Suprapubic skin (tissue), 4 donors: ENCODE data around the gene ZSCAN10. TPM values are rescaled to one million over a fixed set of nuclear protein-coding genes. Genes with fewer than 3 reads are reported as not detected.
"Not testable (repeated sequence)": the region's sequence is repeated elsewhere in the genome, so short reads cannot be mapped to it uniquely, and the experiment has no call there.

Source experiments
- DNase-seq, 2 donors: peaks; one replicate each; pipeline ENCODE4 v3.0.0-alpha.2; 2019; ENCODE audit warnings: low spot score in 2 of 2
- H3K27ac ChIP-seq: fragments of 200-600 bp; sonication (generic); one replicate; pipeline ENCODE4 v1.5.1; 2019
- H3K27me3 ChIP-seq: fragments of 200-600 bp; sonication (generic); one replicate; pipeline ENCODE4 v1.5.1; 2019
- H3K36me3 ChIP-seq: fragments of 200-600 bp; sonication (generic); one replicate; pipeline ENCODE4 v1.5.1; 2019
- H3K4me1 ChIP-seq: fragments of 200-600 bp; sonication (generic); one replicate; pipeline ENCODE4 v1.5.1; 2019
- H3K4me3 ChIP-seq: fragments of 200-600 bp; sonication (generic); one replicate; pipeline ENCODE4 v1.5.1; 2019; ENCODE audit warnings: mild to moderate bottlenecking
- H3K9me3 ChIP-seq: fragments of 200-600 bp; sonication (generic); one replicate; pipeline ENCODE4 v1.5.1; 2019
- EP300 ChIP-seq: sonication (generic); formaldehyde crosslinking; IDR thresholded peaks from one replicate; pipeline ENCODE4 v1.6.1; 2017; ENCODE audit warnings: antibody characterized with exemption
- POLR2A ChIP-seq, 2 donors: fragments of 450-650 bp; IDR thresholded peaks; one replicate each; pipeline ENCODE4 v1.6.1; 2017; ENCODE audit warnings: antibody characterized with exemption in 2 of 2, mild to moderate bottlenecking in 2 of 2, moderate library complexity in 2 of 2
- POLR2AphosphoS5 ChIP-seq, 3 donors: sonication (generic); formaldehyde crosslinking; IDR thresholded peaks; one replicate each; pipeline ENCODE4 v1.6.1; 2017; ENCODE audit warnings: antibody characterized with exemption in 3 of 3
- WGBS: methylation state at CpG from one replicate; pipeline ENCODE4 v1.1.5; 2018; 5-methylcytosine and 5-hydroxymethylcytosine counted together
- total RNA-seq, 4 donors: library from RNA; depleted of rRNA; stranded (reverse); fragments of >200 nt; gene quantifications; one replicate each; pipeline ENCODE4 v1.1.0, GENCODE V29; 2016
- TF ChIP-seq, protein P1 (sequence below), 2 donors: fragments of 200-600 bp in 1 of 2; fragments of 450-650 bp in 1 of 2; sonication (generic) in 1 of 2; IDR thresholded peaks; one replicate each; pipeline ENCODE4 v1.5.1; 2016 to 2019; ENCODE audit warnings: antibody characterized with exemption in 2 of 2, mild to moderate bottlenecking in 1 of 2, moderate library complexity in 1 of 2

Gene ZSCAN10
- total RNA-seq, 4 donors from 2014 or later, result not detected

DNA sequence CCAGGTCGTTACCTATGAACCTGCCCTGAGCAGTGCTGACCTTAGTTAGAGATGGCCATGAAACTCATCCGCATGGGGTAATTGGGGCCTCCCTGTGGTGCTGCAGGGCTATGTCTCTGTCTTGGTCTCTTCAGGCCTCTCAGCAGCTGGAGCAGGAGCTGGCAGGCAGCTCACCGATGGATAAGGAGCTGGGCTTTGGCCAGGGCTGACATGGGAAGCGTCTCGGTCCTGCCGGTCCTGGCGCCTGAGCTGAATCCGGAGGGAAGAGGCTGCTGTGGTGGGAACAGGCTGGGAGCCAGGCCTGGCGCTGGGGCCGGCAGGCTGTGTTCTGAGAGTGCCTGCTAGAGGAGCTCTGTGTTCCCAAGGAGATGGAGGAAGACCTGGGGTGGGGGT, 23.6 kb downstream of the ZSCAN10 start:
- Histone ChIP-seq H3K27me3 (no peaks in the 10 kb centered on the region), H3K9me3 (no peaks in the 10 kb centered on the region), H3K4me1 (peaks cover 4% of the 10 kb centered on the region), H3K36me3 (no peaks in the 10 kb centered on the region), H3K27ac (no peak overlapping the region), H3K4me3 (no peak overlapping the region)
- TF ChIP-seq EP300 (no peak), POLR2A (IDR thresholded peaks at IDR 0.05) (no peak), POLR2AphosphoS5 (IDR thresholded peaks at IDR 0.05) (no peak)
- TF ChIP-seq, protein P1, sequence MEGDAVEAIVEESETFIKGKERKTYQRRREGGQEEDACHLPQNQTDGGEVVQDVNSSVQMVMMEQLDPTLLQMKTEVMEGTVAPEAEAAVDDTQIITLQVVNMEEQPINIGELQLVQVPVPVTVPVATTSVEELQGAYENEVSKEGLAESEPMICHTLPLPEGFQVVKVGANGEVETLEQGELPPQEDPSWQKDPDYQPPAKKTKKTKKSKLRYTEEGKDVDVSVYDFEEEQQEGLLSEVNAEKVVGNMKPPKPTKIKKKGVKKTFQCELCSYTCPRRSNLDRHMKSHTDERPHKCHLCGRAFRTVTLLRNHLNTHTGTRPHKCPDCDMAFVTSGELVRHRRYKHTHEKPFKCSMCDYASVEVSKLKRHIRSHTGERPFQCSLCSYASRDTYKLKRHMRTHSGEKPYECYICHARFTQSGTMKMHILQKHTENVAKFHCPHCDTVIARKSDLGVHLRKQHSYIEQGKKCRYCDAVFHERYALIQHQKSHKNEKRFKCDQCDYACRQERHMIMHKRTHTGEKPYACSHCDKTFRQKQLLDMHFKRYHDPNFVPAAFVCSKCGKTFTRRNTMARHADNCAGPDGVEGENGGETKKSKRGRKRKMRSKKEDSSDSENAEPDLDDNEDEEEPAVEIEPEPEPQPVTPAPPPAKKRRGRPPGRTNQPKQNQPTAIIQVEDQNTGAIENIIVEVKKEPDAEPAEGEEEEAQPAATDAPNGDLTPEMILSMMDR (IDR thresholded peaks at IDR 0.05), result no peak
- WGBS, result 39% methylated on average over 10 of the region's 10 CpGs
- DNase-seq, result no peak

GRCh38 chr16:3074860-3075522, 24.1 kb downstream of the ZSCAN10 start:
- no peak for DNase-seq
- H3K4me1 ChIP-seq, result peaks cover 4% of the 10 kb centered on the region
- no peak overlapping the region for H3K4me3 ChIP-seq
- WGBS, result 68% methylated on average over 9 of the region's 9 CpGs
- TF ChIP-seq EP300, result no peak
- no peak for TF ChIP-seq POLR2AphosphoS5 (IDR thresholded peaks at IDR 0.05)
- TF ChIP-seq, protein P1 (IDR thresholded peaks at IDR 0.05), result no peak
- TF ChIP-seq POLR2A (IDR thresholded peaks at IDR 0.05), result no peak
- no peaks in the 10 kb centered on the region for H3K27me3 ChIP-seq
- no peaks in the 10 kb centered on the region for H3K36me3 ChIP-seq
- no peaks in the 10 kb centered on the region for H3K9me3 ChIP-seq
- H3K27ac ChIP-seq, result no peak overlapping the region

GRCh38 chr16:3073448-3073847, 25.6 kb downstream of the ZSCAN10 start:
- Histone ChIP-seq H3K4me1 (peaks cover 4% of the 10 kb centered on the region), H3K9me3 (no peaks in the 10 kb centered on the region), H3K4me3 (no peak overlapping the region), H3K36me3 (no peaks in the 10 kb centered on the region), H3K27ac (no peak overlapping the region), H3K27me3 (no peaks in the 10 kb centered on the region)
- no peak for DNase-seq
- TF ChIP-seq EP300, result no peak
- TF ChIP-seq, protein P1 (IDR thresholded peaks at IDR 0.05), result no peak
- no peak for TF ChIP-seq POLR2A (IDR thresholded peaks at IDR 0.05)
- no peak for TF ChIP-seq POLR2AphosphoS5 (IDR thresholded peaks at IDR 0.05)
- 94% methylated on average over 7 of the region's 7 CpGs for WGBS

DNA sequence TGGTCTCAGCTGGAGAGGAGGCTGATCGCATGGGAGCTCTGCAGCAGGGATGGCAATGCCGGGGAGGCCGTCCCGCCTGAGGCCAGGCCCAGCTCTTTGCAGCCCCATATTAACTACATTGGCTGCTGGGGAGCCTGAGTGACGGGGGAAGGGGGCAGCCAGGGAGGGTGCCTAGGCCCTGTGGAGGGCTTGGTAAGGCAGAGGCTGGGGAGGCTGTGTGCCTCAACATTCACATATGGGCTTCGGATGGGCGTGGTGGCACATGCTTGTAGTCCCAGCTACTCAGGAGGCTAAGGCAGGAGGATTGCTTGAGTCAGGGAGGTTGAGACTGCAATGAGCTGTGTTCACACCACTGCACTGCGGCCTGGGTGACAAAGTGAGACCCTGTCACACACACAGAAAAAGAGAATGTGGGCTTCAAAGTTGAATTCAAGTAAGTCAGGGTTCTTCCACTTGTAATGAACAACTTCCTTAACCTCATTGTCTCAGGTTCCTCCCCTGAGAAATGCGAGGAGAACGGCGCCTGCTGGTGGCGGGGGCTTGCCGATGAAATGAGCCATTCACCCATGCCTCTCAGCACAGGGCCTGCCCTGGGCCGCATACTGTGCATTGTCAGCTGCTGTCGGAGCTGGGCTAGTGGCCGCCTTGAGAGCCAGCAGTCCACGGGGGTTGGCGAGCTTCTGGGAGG, 26.4 kb downstream of the ZSCAN10 start:
- WGBS, result 85% methylated on average over 8 of the region's 18 CpGs
- H3K36me3 ChIP-seq, DNase-seq, H3K27me3 ChIP-seq, H3K4me1 ChIP-seq, H3K4me3 ChIP-seq, H3K27ac ChIP-seq, H3K9me3 ChIP-seq: not testable (repeated sequence)

DNA sequence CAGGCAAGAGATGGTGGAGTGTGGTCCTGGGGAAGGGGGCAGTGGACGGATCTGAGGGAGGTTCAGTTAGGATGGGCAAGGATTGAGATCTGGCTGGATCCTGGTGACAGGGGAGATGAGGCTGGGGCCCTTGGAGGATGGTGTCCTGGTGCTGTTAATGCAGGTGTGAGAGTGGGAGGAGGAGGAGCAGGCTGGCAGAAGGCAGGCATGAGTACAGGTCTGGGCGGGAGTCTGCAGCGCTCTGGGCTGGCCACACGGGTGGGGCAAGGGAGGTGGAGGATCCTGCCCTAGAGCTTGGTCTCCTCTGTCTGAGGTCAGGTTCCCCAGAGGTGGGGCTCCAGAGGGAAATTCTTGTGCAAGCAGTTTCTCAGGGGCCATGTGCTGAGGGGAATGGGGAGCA, 26.9 kb downstream of the ZSCAN10 start:
- H3K36me3 ChIP-seq, H3K4me3 ChIP-seq, H3K27ac ChIP-seq, DNase-seq, H3K27me3 ChIP-seq, H3K9me3 ChIP-seq: not testable (repeated sequence)
- no CpG with 5 or more reads among the region's 4 CpGs for whole genome bisulfite sequencing
- peaks cover 12% of the 10 kb centered on the region for H3K4me1 ChIP-seq

GRCh38 chr16:3071655-3072054, 27.4 kb downstream of the ZSCAN10 start:
- Histone ChIP-seq H3K4me1 (peaks cover 14% of the 10 kb centered on the region), H3K27me3 (no peaks in the 10 kb centered on the region), H3K36me3 (no peaks in the 10 kb centered on the region), H3K27ac (no peak overlapping the region), H3K9me3 (no peaks in the 10 kb centered on the region), H3K4me3 (no peak overlapping the region)
- 82% methylated on average over 7 of the region's 7 CpGs for WGBS
- TF ChIP-seq POLR2AphosphoS5 (IDR thresholded peaks at IDR 0.05) (no peak), POLR2A (IDR thresholded peaks at IDR 0.05) (no peak), EP300 (no peak)
- TF ChIP-seq, protein P1 (IDR thresholded peaks at IDR 0.05), result no peak
- no peak for DNase-seq
